Umbilical cord (tissue), 2 donors: ENCODE measurements around the gene PPARG. TPM values are rescaled to one million over a fixed set of nuclear protein-coding genes. Genes with fewer than 3 reads are reported as not detected.

ENCODE experiments used
- DNase-seq: peaks from one replicate; pipeline ENCODE4 v3.0.0-alpha.2; 2015; ENCODE audit warnings: low spot score
- total RNA-seq: library from RNA; depleted of rRNA; stranded (reverse); fragments of >200 nt; gene quantifications from one replicate; pipeline ENCODE4 v1.2.3, GENCODE V29; 2014; ENCODE audit warnings: low replicate concordance; ENCODE audit not compliant: insufficient read depth

PPARG gene
- total RNA-seq, 1 donor from 2014 or later: 2.9 TPM

GRCh38 chr3:12312010-12312409, 23.1 kb downstream of the PPARG start:
- DNase-seq: no peak

- DNase-seq: no peak
Measured at GRCh38 chr3:12313519-12313918, 24.6 kb downstream of the PPARG start.

GRCh38 chr3:12316253-12316652, 27.4 kb downstream of the PPARG start:
- no peak for DNase-seq

- DNase-seq: no peak
Measured at GRCh38 chr3:12316729-12317351, 28.0 kb downstream of the PPARG start.

GRCh38 chr3:12317914-12318313, 29.0 kb downstream of the PPARG start:
- DNase-seq: no peak

- DNase-seq: no peak
Measured at GRCh38 chr3:12318758-12319621, 30.1 kb downstream of the PPARG start.

GRCh38 chr3:12321015-12321414, 32.1 kb downstream of the PPARG start:
- no peak for DNase-seq

DNA sequence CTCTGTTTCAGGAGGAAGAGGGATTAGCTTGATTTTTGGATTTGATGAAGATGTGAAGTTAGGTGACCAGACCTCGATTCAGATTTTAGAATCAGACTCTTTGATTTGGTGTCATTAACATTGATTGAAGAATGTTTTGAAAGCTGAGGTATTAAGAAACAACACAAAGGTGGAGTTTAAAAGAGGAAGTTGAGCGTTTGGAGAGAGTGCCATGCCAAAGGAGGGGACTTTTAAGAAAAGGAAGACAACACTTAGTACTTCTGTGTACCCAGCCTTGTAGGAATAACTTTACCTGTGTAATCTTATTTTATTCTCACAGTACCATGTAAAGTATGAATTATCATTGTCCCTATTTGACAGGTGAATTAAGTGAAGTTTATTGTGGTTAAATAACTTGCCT, 34.4 kb downstream of the PPARG start:
- DNase-seq: no peak

- DNase-seq: peak; percentile 37
Measured at GRCh38 chr3:12325586-12326515, 37.0 kb downstream of the PPARG start.

DNA sequence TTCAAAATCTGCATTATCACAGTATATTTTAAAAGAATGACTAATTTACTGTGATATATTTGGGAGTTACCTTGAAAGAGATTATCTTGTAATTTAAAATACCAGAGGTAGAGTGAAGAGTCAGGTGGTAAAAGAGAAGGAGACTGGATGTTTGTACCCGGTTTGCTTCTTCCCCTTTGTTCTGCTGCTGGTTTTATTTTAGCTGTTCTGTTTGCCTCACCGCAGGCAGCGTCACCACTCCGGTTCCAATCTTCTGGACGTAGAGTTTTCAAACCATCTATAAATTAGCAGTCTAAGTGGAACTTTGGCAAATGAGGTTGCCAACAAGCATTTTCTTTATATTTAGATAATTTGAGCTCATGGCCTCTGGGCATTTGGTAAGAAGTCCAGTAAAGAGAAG, 38.2 kb downstream of the PPARG start:
- no peak for DNase-seq

- DNase-seq: peak; percentile 32
Measured at GRCh38 chr3:12328132-12328836, 39.4 kb downstream of the PPARG start.

- DNase-seq: no peak
Measured at GRCh38 chr3:12328837-12329462, 40.1 kb downstream of the PPARG start.

DNA sequence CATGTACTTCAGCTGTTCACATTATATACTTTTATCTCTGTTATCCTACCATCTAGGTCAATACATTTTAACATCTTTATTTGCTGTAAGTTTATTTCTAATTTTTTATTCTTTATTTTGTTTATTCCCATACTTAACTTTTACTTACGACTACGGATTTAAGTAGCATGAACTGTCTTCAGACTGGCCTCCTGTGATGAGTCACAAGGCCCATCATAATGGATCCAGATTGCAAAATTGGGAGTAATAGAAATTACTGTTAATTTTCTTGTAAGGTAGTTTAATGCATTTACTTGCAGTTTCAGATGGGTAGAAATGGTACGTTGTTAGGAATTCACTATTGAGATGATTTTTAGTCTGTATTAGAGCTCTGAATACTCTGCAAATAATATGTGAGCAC, 45.9 kb downstream of the PPARG start:
- no peak for DNase-seq

- no peak for DNase-seq
Measured at GRCh38 chr3:12335421-12335820, 46.6 kb downstream of the PPARG start.

GRCh38 chr3:12336099-12336498, 47.2 kb downstream of the PPARG start:
- DNase-seq: no peak

- no peak for DNase-seq
Measured at GRCh38 chr3:12338595-12339546, 50.0 kb downstream of the PPARG start.

GRCh38 chr3:12339701-12340480, 51.0 kb downstream of the PPARG start:
- no peak for DNase-seq

DNA sequence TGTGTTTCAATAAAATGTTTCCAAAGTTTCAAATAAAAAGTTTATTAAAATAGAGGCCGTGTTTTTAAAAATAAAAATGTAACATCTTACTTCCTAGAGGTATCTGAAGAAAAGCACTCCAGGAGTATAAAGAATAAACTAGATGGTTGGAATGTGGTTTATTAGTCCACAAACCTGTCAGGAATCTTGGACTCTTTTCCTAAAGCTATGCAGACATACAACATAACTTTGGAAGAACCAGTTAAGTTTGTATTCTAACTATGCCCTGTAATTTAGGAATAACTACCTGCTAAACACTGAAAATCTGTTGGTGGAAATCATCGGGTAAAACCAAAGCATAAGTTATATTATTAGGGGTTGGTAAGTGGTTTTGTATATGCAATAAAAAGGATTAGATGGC, 51.6 kb downstream of the PPARG start:
- DNase-seq: no peak

- DNase-seq: no peak
Measured at GRCh38 chr3:12342151-12342550, 53.3 kb downstream of the PPARG start.
